Activated T-helper 1 cell treated with anti-CD3 and anti-CD28 coated beads, Interleukin-2, amount 50 U/mL, for 16 hours (primary cell): Measurements from ENCODE around the gene OSBPL10.
"Not testable (repeated sequence)": the region's sequence is repeated elsewhere in the genome, so short reads cannot be mapped to it uniquely, and the experiment has no call there.

Source experiments
- DNase-seq, 2 donors: peaks; one replicate each; pipeline ENCODE4 v3.0.0-alpha.2; 2020; ENCODE audit warnings: low read depth in 1 of 2, low spot score in 1 of 2

The OSBPL10 gene

GRCh38 chr3:31709526-31709925 lies 271.5 kb downstream of the OSBPL10 start:
- no peak for DNase-seq

- DNase-seq = no peak
Measured at GRCh38 chr3:31709005-31709404, 272.1 kb downstream of the OSBPL10 start.

GRCh38 chr3:31707286-31707685 lies 273.8 kb downstream of the OSBPL10 start:
- DNase-seq = no peak

GRCh38 chr3:31705736-31706135 lies 275.3 kb downstream of the OSBPL10 start:
- no peak for DNase-seq

- DNase-seq = no peak
Measured at GRCh38 chr3:31704591-31705179, 276.4 kb downstream of the OSBPL10 start.

- DNase-seq = no peak
Measured at GRCh38 chr3:31704156-31704555, 276.9 kb downstream of the OSBPL10 start.

GRCh38 chr3:31701286-31701685 lies 279.8 kb downstream of the OSBPL10 start:
- no peak for DNase-seq

GRCh38 chr3:31699309-31699953 lies 281.6 kb downstream of the OSBPL10 start:
- no peak for DNase-seq

GRCh38 chr3:31696815-31697548 lies 284.1 kb downstream of the OSBPL10 start:
- no peak for DNase-seq

GRCh38 chr3:31696009-31696297 lies 285.1 kb downstream of the OSBPL10 start:
- no peak for DNase-seq

- DNase-seq = no peak
Measured at GRCh38 chr3:31695280-31696008, 285.6 kb downstream of the OSBPL10 start.

GRCh38 chr3:31693346-31693745 lies 287.7 kb downstream of the OSBPL10 start:
- no peak for DNase-seq

- DNase-seq = no peak
Measured at GRCh38 chr3:31692751-31693150, 288.3 kb downstream of the OSBPL10 start.

- no peak for DNase-seq
Measured at GRCh38 chr3:31690771-31691170, 290.3 kb downstream of the OSBPL10 start.

- DNase-seq = not testable (repeated sequence)
Measured at GRCh38 chr3:31689523-31689922, 291.5 kb downstream of the OSBPL10 start.

GRCh38 chr3:31688984-31689383 lies 292.1 kb downstream of the OSBPL10 start:
- DNase-seq = no peak

GRCh38 chr3:31687020-31687802 lies 293.9 kb downstream of the OSBPL10 start:
- DNase-seq = no peak

- no peak for DNase-seq
Measured at GRCh38 chr3:31680072-31680870, 300.8 kb downstream of the OSBPL10 start.

- DNase-seq = no peak
Measured at GRCh38 chr3:31676556-31676955, 304.5 kb downstream of the OSBPL10 start.

- DNase-seq = no peak
Measured at GRCh38 chr3:31673950-31674349, 307.1 kb downstream of the OSBPL10 start.
